NOMO-1 treated with dmso at 0.1 percent for 144 hours (cell line): ENCODE measurements around the gene LTN1.
"Not testable (repeated sequence)": the region's sequence is repeated elsewhere in the genome, so short reads cannot be mapped to it uniquely, and the experiment has no call there.

ENCODE experiments used
- DNase-seq: peaks from one replicate; lab custom pipeline; 2025; ENCODE audit not compliant: unreplicated experiment; lab: John Stamatoyannopoulos, UW

Gene LTN1

DNA sequence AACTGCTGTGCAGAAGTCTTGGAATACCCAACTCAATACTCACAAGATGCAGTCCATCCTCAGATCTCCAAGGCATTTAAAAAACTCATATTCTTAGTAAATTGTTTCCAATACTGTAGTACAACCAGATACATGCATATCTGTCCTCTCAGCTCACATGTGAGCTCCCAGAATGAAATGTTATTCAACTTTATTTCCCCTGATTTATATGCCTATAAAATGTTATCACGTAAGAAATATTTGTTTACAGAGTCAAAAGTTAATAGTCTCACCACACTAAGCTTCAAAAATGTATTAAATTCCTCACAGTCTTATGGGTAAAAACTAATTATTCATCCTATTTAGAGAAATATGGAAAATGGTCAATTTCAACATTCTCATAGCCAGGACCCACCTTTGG is 56.6 kb downstream of the LTN1 start:
- no peak for DNase-seq

DNA sequence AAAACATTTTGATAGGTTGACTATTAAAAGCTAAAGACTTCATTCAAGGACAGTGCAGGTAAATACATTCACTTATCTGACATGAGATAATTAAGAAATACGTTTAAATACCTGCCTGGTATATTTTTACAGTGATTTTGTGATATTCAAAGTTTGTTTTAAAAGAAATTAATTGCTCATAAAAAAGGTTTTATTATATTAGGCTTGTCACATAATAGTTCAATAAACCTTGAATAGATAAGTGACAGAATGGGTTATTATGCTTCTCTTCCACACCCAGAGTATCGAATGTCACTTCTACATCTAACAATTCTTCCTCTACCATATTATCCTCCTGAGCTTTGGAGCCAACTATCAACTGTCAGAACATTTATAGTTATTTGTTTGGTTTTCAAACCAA is 60.0 kb downstream of the LTN1 start:
- no peak for DNase-seq

DNA sequence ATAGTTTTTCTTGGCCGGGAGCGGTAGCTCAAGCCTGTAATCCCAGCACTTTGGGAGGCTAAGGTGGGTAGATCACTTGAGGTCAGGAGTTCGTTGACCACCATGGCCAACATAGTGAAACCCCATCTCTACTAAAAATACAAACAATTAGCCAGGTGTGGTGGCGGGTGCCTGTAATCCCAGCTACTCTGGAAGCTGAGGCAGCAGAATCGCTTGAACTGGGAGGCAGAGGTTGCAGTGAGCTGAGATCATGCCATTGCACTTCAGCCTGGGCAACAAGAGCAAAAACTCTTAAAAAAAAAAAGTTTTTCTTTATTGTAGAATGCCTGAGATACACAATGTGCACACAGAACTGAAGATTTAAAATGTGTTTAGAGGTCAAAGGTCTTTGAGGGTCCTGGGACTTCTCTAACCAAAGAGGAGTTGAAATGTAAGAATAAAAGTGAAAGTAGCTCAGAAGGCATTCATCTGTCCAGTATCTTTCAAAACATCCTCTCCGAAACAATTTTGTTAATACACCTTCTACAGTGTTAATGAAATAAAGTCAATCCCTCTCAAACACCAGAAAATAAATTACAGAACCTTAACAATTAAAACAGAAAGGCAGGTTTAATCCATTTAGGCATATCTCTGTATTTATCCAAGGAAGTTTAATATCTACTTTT is 60.8 kb downstream of the LTN1 start:
- DNase-seq = not testable (repeated sequence)

DNA sequence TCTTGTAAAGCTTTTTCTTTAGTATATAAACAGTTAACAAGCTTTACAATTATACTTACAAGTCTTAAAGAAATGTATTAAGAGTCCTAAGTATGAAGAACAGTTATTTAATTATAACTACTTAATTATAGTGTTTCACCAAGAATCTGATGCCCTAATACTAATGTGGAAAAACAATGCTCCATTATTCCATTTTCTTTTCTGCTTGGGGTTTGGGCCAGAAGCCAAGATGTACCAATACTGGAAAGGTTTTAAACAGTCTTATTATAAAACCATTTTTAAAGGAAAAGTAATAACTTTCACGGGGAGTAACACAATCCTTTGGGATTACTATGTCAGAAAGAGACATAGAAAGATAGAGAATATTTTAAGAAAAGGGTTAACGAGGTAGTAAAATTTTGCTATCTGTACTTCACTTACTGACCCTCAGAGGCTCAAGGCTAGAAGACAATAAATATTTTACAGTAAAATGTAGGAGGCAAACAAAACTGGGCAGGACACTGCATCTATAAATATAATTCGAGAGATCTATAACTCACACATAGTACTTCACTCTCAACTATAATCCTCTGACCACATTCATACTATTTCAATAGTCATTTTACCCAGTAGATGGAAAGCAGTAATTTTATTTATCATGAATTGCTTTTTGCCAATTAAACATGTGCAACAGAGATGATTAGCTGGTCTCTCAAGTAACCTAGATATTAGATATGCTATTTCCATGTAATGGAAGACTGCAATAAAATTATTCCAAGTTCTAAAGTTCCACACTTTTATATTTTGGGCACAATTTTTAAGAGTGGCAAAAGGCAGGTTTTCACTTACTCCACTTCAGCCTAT is 63.9 kb downstream of the LTN1 start:
- no peak for DNase-seq

DNA sequence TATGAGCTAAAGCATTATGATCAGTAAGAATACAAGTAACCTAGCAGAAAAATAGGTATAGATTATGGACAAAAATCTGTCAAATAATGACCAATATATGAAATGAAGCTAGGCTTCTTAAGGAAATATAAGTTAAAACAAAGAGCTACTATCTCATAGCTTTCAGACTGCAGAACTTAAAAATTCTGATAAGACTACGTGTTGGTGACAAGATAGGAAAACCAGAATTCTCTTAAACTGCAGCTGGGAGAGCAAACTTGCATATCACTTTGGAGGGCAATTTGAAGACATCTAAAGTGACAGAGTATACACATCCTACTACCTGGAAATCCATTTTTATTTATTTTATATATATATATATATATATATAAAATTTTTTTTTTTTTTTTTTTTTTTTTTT is 65.5 kb downstream of the LTN1 start:
- no peak for DNase-seq

DNA sequence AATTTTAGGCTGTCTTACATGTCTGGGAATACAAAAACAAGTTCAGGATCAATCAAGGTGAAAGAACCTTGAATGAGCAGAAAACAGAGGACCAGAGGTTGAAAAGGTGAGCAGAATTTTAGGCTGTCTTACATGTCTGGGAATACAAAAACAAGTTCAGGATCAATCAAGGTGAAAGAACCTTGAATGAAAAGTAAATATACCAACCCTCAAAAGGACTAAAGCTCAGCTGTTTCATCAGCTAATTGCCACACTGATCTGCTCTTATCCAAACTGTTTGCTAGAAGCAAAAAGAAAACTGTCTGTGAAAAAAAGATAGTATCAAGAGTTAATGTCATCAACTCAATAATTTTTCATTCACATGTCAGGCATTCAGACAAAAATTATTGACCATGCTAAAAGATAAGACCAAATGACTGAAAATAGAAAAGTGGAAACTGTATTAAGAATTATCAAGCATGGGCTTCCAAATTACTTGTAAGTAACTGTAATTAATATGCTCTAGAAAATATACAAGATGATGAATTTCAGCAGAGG is 69.2 kb downstream of the LTN1 start:
- DNase-seq = no peak

DNA sequence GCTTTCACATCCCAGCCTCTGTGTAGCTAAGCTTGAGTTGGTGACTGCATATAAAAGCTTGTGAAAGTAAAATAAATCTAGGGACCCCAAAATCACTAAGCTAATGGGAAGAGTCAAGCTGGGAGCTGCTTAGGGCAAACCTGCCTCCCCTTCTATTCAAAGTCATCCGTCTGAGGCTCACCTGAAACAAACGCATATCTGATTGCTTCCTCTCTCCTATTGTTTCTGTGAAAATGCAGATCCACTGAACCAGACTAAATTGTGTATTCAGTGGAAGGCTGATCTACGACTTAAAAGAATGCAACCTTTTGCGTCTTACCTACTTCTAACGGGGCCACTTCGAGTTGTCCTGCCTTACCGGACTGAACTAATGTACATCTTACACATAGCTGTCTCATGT is 70.3 kb downstream of the LTN1 start:
- DNase-seq = no peak

DNA sequence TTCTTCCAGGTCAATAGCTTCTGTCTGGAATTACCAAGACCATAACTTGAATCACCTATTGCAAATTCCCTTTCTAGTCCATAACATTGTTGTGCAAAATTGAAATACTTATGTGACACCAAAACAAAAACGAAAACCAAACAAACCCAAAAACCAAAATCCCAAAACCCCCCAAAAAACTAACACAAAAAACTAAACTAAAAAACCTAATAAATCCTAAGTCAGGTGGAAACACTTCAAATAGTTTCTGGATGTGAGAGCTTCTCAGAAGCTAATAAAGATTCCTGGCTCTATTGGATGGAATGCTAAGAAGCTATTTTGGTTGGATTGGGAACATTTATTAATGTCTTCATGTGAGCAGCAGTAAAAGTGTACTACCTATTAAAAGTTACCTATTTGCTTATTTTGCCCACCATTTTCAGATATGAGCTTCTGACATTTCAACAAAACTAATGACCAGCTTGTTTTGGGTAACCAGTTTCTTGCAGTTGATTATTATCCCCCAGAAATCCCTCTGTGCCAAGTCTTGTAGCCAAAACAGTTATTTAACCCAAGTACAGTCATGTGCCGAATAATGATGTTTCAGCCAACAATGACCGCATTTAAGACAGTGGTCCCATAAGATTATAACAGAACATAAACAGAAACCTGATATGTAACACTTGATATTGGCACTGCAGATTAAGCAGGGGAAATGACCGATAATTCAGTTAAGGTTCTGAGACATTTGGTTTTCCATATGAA is 76.4 kb downstream of the LTN1 start:
- no peak for DNase-seq

DNA sequence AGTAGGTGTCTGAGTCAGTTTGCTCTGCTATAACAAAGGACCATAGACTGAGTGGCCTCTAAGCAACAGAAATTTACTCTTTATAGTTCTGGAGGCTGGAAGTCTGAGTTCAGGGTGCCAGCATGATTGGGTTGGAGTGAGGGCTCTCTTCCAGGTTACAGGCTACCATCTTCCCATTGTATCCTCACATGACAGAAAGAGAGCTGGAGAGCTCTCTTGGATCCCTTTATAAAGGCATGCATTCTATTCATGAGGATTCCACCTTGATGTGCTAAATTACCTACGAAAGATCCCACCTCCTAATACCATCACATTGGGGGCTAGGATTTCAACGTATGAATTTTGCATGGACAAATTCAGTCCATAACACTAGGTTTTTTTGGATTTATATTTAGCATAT is 79.6 kb downstream of the LTN1 start:
- DNase-seq = no peak

DNA sequence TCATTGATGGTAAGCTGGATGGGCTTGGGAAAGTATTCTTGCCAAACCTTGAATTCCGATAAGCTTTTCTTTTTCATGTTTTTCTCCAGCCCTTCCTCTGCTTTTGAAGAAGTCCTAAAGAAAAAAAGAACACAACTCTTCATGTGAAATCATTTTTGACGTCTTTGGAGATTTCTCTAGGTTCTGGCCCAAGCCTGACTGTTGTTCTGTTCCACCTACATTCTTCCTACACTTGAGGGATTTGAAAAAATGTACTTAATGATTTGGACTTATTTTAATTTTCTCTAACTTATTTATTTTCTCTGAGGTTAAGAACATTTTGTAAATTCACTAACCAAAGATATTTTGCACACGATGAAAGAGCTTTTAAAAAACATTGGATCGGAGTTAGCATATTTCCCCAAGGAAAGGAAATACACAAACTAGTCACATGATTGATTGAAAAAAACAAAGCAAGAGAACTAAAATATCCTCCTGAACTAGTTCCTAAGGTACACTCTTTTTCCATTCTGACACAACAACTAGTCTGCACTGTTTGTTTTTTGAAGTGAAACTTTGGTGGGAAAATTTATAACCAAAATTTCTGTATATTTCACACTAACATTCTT is 82.3 kb downstream of the LTN1 start:
- DNase-seq = no peak

DNA sequence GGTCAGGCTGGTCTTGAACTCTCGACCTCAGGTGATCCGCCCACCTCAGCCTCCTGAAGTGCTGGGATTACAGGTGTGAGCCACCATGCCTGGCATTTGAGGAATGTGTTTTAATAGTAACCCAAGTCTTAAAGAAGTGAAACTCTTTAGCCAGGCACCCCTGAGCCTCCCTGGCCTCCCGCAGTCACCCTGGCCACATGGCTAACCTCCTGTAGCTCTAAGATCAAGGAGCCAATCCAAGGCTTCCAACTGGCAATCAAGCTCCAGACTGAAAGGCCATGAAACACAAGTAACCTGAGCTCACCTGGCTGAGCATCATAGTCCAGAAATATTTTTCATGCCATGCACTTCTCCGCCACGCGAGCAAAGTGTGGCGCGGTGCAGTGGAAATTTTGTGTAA is 84.3 kb downstream of the LTN1 start:
- DNase-seq = no peak

DNA sequence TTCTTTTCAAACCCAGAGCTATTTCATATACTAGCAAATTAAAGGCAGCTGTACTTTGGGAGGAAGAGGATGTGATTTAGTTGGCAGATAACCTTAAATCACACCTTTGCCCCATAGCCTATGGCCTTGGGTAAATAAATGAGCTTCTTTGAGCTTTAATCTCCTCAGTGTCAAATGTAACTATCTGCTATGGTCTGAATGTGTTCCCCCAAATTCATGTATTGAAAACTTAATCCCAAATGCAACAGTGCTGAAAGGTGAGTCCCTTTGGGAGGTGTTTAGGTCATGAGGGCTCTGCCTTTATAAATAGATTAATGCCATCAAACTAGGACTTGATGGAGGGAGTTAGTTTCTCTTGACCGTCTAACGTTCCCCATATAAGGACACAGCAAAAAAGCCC is 85.8 kb downstream of the LTN1 start:
- DNase-seq = no peak

DNA sequence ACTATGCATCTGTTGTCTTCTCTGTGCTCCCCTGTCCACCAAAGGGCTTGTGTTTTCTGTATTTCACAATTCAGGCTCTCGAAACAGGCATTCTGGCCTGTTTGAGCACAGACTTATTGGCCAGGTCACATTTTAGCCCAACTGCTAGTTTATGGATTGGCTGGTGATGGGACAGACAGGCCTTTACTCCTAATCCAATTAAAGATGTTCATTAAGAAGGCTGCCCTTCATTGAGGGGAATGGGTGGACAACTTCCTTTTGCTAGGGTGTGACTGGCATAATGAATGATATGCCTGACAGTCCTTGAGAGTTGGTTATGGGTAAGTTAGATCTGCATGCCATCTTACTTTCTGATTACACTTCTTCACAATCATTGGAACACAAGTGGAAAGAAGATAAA is 86.4 kb downstream of the LTN1 start:
- DNase-seq = no peak

DNA sequence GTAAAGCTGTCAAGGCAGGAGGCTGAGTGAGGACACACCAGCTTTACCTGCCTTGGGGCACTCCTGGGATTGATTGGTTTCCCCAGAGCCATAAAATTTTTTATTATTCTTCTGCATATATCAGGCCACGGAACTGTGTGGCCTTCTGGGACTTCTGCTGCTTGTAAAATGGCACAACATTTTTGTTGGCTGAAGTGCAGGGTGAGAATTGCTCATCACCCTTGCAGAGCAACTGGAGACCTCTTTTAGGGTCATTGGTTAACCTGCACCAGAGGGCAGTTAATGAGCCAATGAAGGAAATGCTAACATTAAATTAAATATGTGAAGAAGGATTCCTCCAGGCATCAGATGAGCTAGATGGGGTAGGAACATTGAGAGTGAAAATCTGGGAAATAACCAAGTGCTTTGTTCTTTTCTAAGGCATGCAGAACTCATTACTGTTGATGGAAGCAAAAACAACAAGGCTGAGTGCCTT is 87.7 kb downstream of the LTN1 start:
- no peak for DNase-seq

DNA sequence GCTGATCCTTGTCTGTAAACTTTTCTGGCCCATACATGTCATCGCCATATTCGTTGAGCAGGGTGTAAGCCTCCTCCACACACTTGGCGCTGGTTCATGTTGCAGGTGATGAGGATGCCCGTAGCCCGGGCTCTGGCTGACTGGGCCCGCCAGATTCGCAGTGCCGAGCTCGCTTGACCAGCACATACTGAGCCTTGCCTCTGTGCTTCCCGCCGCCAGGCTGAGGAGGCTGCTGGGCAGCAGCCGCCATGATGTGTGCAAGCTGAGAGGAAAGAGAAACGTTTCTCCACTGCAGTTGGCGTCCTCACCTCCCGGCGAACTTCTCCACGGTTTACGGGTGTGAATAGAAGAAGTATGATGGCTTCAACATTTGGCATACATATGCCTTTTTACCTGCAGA is 89.2 kb downstream of the LTN1 start:
- DNase-seq = no peak

DNA sequence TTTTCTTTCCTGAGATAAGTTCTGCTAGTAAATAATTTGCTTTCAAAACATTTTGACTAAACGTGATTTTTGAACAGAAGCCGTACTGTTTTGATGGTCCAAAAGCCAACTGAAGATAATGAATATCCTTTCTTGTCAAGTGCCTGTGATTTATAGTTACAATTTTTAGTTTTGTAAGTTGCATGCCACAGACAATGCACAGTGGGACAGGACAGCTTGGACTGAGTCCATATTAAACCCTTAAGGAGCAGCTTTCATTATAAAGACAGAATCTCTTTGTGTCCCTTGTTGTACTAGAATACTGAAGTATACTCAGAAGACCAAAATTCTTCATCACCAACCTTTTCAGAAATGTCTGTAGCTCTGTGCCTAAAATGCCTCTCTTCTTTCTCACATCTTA is 92.2 kb downstream of the LTN1 start:
- no peak for DNase-seq

DNA sequence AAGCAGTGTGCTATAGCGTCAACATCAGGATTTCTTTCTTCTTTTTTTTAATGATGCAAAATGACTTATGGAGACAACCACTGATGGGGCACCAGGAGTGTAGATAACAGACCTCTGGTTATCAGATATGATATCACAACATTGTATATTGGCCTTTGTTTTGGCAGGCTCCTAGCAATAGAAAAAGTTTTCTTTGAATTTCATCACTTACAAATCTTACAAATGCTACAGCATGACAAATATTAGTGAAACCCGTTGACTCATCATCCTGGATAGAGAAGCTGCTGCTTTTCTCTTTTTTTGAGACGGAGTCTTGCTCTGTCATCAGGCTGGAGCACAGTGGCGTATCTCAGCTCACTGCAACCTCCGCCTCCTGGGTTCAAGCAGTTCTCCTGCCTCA is 92.9 kb downstream of the LTN1 start:
- DNase-seq = no peak

DNA sequence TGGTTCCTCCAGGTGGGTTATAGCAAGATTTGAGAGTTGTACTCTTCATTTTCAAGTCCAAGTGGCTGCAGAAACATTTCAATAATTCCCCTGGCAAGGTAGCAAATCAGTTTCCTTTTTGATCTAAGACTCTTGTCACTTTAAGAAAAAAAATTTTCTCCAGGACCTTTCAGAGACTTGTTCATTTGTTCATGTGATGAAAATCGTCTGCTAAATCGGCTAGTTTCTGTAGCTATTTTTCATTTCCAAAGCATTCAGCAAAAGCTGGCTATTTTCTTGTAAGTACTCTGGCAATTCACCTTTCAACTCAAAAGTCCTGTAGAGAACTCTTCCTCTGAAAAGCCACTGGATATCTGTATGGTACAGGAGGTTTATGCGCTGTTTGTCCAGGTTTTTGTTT is 93.5 kb downstream of the LTN1 start:
- no peak for DNase-seq

DNA sequence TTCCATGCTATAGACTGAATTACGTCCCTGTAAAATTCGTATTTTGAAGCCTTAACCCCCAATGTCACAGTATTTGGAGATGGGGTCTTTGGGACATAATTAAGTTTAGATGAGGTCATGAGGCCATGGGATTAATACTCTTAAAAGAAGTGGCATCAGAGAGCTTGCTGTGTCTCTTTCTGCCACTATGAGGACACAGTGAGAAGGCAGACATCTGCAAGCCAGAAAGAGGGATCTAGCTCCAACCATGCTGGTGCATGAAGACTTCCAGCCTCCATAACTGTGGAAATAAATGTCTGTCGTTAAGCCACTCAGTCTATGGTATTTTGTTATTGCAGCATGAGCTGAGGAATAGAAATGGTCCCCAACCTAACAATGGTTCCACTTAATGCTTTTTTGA is 99.0 kb downstream of the LTN1 start:
- no peak for DNase-seq

DNA sequence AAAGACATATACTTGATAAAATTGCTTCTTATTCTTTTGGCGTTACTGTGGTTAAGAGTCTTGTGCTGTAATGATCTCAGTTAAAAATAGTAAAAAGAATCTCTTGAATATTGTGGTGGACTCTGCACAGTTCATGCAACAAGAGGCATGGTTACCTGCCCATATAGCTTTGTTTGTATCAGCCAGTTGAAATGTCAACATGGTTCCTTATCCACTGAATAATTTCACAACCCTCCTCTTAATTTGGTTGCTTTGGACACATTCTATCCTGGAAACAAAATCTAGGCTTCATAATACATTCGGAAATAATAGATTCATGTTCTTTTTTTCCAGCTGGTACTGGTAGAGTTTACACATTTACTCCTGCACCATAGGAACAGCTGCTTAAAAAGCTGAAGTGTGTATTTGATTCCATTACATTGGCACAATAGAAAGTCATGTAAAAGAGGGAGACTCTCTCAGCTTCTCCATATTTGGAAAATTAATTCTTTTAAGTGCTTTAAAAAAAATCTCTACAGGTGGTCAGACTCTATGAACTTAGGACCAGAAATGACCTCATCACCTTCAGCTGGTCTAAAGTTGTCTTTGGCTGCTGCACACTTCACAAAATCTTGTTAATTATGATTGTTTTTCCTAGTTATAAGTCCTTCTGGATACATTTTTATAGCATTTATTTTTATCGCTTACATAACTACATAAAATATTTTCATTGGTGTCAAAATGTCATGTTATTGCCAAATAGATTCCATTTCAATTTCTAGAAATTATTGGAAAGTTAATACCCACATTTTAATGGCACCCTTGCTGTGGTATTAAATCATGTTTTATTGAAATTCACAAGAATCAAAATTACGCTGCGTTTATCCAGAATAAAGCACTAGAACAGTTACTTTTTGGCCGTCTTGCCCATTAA is 100.2 kb downstream of the LTN1 start:
- no peak for DNase-seq
